Adrenal gland (tissue), 5 donors: ENCODE measurements around the gene AP1B1.

Experiments used
- POLR2A ChIP-seq, 2 donors: fragments of 450-650 bp; IDR thresholded peaks; one replicate each; pipeline ENCODE4 v1.6.1; 2017; ENCODE audit warnings: antibody characterized with exemption in 2 of 2, mild to moderate bottlenecking in 2 of 2, moderate library complexity in 1 of 2
- TF ChIP-seq, protein P1 (sequence below), 6 experiments: fragments of 450-650 bp in 4 of 6; fragments of 200-600 bp in 2 of 6; sonication (generic) in 1 of 6; IDR thresholded peaks; 1 replicate in 5 of 6; 2 replicates in 1 of 6; pipeline versions ENCODE4 v1.5.1 to v1.8.0; 2016 to 2021; ENCODE audit warnings: antibody characterized with exemption in 6 of 6, mild to moderate bottlenecking in 2 of 6, moderate library complexity in 1 of 6
- donor health status: DM: no; HTN: no; CAD: no.

DNA sequence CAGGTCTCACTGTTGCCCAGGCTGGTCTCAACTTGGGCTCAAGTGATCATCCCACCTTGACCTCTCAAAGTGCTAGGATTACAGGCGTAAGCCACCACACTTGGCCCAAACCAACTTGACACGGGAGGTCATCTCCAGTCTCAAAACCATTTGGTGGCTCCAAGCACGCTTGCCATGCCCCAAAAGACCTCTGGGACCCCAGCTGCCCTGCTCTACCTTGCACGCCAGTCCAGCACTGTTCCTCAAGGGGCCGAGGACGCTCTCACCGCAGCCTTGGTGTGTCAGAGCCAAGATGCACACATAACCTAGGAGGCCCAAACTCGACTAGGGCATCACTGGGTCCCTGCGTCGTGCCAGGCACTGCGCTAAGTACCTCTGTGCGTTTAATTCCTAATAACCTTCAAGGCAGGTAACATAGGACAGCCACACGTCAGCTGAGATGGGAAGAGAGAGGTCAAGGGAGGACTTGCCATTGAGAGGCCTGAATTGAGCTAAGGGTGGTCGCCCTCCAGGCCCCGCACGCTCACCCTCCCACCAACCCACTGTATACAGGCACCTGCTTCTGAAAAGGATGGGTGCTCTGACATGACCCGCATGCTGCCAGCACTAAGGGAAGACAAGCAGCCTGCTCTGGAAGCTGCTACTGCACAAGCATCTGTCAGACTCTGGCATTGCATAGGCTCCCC, 86.5 kb downstream of the AP1B1 start:
- TF ChIP-seq POLR2A (IDR thresholded peaks at IDR 0.05), result no peak
- TF ChIP-seq, protein P1, sequence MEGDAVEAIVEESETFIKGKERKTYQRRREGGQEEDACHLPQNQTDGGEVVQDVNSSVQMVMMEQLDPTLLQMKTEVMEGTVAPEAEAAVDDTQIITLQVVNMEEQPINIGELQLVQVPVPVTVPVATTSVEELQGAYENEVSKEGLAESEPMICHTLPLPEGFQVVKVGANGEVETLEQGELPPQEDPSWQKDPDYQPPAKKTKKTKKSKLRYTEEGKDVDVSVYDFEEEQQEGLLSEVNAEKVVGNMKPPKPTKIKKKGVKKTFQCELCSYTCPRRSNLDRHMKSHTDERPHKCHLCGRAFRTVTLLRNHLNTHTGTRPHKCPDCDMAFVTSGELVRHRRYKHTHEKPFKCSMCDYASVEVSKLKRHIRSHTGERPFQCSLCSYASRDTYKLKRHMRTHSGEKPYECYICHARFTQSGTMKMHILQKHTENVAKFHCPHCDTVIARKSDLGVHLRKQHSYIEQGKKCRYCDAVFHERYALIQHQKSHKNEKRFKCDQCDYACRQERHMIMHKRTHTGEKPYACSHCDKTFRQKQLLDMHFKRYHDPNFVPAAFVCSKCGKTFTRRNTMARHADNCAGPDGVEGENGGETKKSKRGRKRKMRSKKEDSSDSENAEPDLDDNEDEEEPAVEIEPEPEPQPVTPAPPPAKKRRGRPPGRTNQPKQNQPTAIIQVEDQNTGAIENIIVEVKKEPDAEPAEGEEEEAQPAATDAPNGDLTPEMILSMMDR (IDR thresholded peaks at IDR 0.05), result no peak
